Measurements from ENCODE around the gene COL8A1. TPM values are rescaled to one million over a fixed set of nuclear protein-coding genes. Genes with fewer than 3 reads are reported as not detected.

Gene COL8A1
- total RNA-seq, 2 donors from 2014 or later: 0.09 TPM; not detected in 1

GRCh38 chr3:99674086-99674789 lies 35.8 kb downstream of the COL8A1 start:
- Mint-ChIP-seq H3K9me3 (no peaks in the 10 kb centered on the region), H3K4me1 (no peaks in the 10 kb centered on the region), H3K4me3 (no peak overlapping the region), H3K27ac (no peak overlapping the region), H3K27me3 (peaks cover 13% of the 10 kb centered on the region), H3K36me3 (ENCODE audit: low read depth) (no peaks in the 10 kb centered on the region)
- ATAC-seq (replicated peaks): no peak

GRCh38 chr3:99678023-99678422 lies 39.6 kb downstream of the COL8A1 start:
- peaks cover 10% of the 10 kb centered on the region for H3K27me3 Mint-ChIP-seq
- no peaks in the 10 kb centered on the region for H3K36me3 Mint-ChIP-seq (ENCODE audit: low read depth)
- no peaks in the 10 kb centered on the region for H3K9me3 Mint-ChIP-seq
- no peak for ATAC-seq (replicated peaks)
- no peak overlapping the region for H3K27ac Mint-ChIP-seq
- H3K4me1 Mint-ChIP-seq: no peaks in the 10 kb centered on the region
- no peak overlapping the region for H3K4me3 Mint-ChIP-seq

DNA sequence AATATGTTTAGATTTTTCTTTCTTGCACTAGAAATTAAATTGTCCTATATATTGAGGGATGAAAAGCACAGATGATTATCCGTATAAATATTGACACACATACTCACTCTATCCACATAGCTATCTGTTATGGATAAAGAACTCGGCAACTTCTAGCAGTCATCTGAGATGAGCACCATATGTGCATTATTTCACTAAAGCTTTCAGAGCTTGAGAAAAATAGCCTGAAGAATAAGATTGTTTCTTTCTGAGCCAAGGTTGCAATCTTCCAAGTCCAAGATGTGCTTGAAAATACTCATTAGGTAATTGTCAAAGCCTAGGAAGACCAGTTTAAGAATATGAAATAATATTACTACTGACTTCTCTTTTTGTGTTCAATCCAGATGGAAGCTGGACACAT lies 40.5 kb downstream of the COL8A1 start:
- H3K4me1 Mint-ChIP-seq: no peaks in the 10 kb centered on the region
- H3K4me3 Mint-ChIP-seq: no peak overlapping the region
- peaks cover 10% of the 10 kb centered on the region for H3K27me3 Mint-ChIP-seq
- no peaks in the 10 kb centered on the region for H3K36me3 Mint-ChIP-seq (ENCODE audit: low read depth)
- H3K9me3 Mint-ChIP-seq: no peaks in the 10 kb centered on the region
- no peak for ATAC-seq (replicated peaks)
- H3K27ac Mint-ChIP-seq: no peak overlapping the region

DNA sequence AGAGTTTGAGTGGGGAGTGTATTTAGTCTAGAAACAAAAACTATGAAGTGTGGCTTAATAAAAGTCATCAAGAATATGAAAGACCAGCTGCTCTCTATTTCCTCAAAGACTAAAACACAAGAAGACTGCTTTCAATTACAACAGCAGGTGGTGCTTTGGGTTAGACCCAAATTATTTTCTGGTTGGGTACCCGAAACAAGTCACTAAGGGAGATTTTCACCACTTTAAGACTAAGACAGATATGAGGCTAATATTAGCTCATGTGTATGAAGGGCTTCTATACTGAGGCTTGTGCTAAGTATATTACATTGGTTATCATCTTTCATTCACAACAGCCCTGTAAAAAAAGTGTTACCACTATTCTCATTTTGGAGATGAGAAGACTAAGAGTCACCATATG lies 43.1 kb downstream of the COL8A1 start:
- no peaks in the 10 kb centered on the region for H3K9me3 Mint-ChIP-seq
- H3K4me3 Mint-ChIP-seq: no peak overlapping the region
- H3K27me3 Mint-ChIP-seq: peaks cover 7% of the 10 kb centered on the region
- no peaks in the 10 kb centered on the region for H3K4me1 Mint-ChIP-seq
- no peak overlapping the region for H3K27ac Mint-ChIP-seq
- no peak for ATAC-seq (replicated peaks)
- no peaks in the 10 kb centered on the region for H3K36me3 Mint-ChIP-seq (ENCODE audit: low read depth)

GRCh38 chr3:99681976-99682375 lies 43.6 kb downstream of the COL8A1 start:
- Mint-ChIP-seq H3K9me3 (no peaks in the 10 kb centered on the region), H3K4me3 (no peak overlapping the region), H3K27me3 (peaks cover 4% of the 10 kb centered on the region), H3K4me1 (no peaks in the 10 kb centered on the region), H3K36me3 (ENCODE audit: low read depth) (no peaks in the 10 kb centered on the region), H3K27ac (no peak overlapping the region)
- no peak for ATAC-seq (replicated peaks)

DNA sequence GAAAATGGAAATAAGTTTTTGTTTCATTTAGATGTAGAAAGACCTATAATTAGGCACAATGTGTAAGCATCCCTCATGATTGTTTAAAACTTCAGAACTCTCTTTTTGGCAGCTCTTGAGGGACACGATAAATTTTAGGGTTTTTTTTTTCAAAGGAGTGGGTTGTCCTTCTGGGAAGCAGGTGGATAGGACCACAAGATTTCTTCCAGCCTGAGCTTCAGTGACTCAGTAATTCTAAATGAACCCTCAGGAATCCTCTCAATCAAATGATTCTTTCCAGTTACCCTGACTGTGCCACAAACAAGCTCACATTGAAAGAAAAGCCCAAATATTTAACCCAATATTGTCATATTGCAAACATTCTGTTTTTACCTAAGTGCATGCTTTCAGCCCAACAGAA lies 45.1 kb downstream of the COL8A1 start:
- ATAC-seq (replicated peaks): no peak

DNA sequence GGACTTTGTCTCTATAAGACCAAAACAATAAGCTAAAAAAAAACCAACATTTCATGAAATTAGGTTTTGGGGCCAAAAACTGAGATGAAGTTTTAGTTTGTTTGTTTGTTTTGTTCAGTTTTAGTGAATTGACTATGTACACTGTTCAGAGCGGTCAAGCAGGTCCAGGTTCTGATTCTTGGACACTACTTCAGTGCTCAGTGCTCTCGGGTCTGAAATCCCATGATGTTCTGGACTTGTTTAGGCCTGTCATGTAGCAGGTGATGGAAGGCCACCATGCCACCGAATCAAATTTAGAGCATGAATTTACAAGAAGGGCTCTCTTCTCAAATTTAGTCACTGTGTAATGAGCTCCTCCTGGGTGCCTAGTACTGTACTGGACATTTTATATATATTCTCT lies 45.5 kb downstream of the COL8A1 start:
- Mint-ChIP-seq H3K36me3 (ENCODE audit: low read depth) (no peaks in the 10 kb centered on the region), H3K4me1 (no peaks in the 10 kb centered on the region), H3K9me3 (no peaks in the 10 kb centered on the region), H3K4me3 (no peak overlapping the region), H3K27me3 (peaks cover 7% of the 10 kb centered on the region), H3K27ac (no peak overlapping the region)
- ATAC-seq (replicated peaks): no peak

More for the DNA sequence above, 45.1 kb downstream of the COL8A1 start:
- no peaks in the 10 kb centered on the region for H3K4me1 Mint-ChIP-seq
- no peaks in the 10 kb centered on the region for H3K9me3 Mint-ChIP-seq
- no peak overlapping the region for H3K4me3 Mint-ChIP-seq
- H3K27ac Mint-ChIP-seq: no peak overlapping the region
- H3K36me3 Mint-ChIP-seq (ENCODE audit: low read depth): no peaks in the 10 kb centered on the region
- H3K27me3 Mint-ChIP-seq: peaks cover 7% of the 10 kb centered on the region

GRCh38 chr3:99684644-99685043 lies 46.2 kb downstream of the COL8A1 start:
- Mint-ChIP-seq H3K27me3 (peaks cover 7% of the 10 kb centered on the region), H3K9me3 (no peaks in the 10 kb centered on the region), H3K4me1 (no peaks in the 10 kb centered on the region), H3K36me3 (ENCODE audit: low read depth) (no peaks in the 10 kb centered on the region), H3K4me3 (no peak overlapping the region), H3K27ac (no peak overlapping the region)
- ATAC-seq (replicated peaks): no peak

DNA sequence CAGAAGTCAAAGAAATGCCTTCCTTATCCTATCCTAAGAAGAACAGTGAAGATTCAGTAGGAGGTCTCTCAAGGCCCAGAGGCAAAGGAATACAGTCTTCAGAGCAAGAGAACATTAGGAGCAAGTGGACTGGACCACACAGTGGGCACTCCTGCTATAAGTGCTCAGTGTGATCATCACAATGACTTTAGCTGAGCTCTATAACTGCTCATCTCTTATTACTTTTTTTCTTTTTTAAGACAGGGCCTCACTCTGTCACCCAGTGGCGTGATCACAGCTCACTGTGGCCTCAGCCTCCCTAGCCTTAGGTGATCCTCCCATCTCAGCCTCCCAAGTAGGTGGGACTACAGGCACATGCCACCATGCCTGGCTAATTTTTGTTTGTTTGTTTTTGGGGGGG lies 48.1 kb downstream of the COL8A1 start:
- no peak overlapping the region for H3K4me3 Mint-ChIP-seq
- H3K4me1 Mint-ChIP-seq: no peaks in the 10 kb centered on the region
- no peak overlapping the region for H3K27ac Mint-ChIP-seq
- H3K27me3 Mint-ChIP-seq: peaks cover 10% of the 10 kb centered on the region
- no peaks in the 10 kb centered on the region for H3K36me3 Mint-ChIP-seq (ENCODE audit: low read depth)
- no peaks in the 10 kb centered on the region for H3K9me3 Mint-ChIP-seq
- no peak for ATAC-seq (replicated peaks)

GRCh38 chr3:99686955-99687612 lies 48.7 kb downstream of the COL8A1 start:
- ATAC-seq (replicated peaks): no peak
- Mint-ChIP-seq H3K4me1 (no peaks in the 10 kb centered on the region), H3K4me3 (no peak overlapping the region)

DNA sequence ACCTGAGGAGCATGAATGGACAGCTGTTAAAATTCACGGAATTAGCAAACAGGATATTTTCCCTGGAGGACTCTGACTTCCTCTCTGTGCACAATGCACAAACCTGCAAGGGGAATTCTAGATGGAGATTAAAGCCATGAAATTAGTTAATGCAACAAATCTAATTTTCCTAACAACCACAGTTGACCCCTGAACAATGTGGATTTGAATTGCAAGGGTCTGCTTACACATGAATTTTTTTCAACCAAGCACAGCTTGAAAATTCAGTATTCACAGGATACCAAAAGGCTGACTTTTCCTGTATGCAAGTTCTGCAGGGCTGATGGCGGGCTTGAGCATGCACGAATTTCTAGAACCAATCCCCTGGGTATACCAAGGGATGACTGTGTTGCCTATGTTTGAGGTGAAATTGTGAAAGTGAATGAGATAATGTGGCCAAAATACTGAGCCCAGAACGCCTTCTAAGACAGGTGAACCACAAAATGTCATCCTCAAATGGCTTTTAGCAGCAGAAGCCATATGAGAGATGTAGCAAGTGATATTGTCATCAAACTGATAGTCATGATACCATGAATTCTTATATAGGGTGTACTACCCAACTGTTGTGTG lies 52.5 kb downstream of the COL8A1 start:
- Mint-ChIP-seq H3K27ac (no peak overlapping the region), H3K4me1 (no peaks in the 10 kb centered on the region), H3K9me3 (no peaks in the 10 kb centered on the region), H3K4me3 (no peak overlapping the region), H3K36me3 (ENCODE audit: low read depth) (no peaks in the 10 kb centered on the region), H3K27me3 (peaks cover 17% of the 10 kb centered on the region)
- no peak for ATAC-seq (replicated peaks)

More at GRCh38 chr3:99686955-99687612, 48.7 kb downstream of the COL8A1 start:
- Mint-ChIP-seq H3K27me3 (peaks cover 13% of the 10 kb centered on the region), H3K9me3 (no peaks in the 10 kb centered on the region), H3K27ac (no peak overlapping the region), H3K36me3 (ENCODE audit: low read depth) (no peaks in the 10 kb centered on the region)

DNA sequence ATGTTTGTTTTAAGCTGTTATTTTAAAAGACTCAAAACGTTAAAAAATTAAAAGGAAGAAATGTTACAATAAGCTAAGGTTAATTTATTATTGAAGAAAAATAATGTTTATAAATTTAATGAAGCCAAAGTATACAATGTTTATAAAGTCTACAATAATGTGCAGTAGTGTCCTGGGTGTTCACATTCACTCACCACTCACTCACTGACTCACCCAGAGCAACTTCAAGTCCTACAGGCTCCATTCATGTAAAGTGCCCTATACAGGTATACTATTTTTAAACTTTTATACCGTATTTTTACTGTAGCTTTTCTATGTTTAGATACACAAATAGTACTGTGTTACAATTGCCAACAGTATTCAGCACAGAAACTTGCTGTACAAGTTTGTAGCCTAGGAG lies 55.2 kb downstream of the COL8A1 start:
- Mint-ChIP-seq H3K36me3 (ENCODE audit: low read depth) (no peaks in the 10 kb centered on the region), H3K4me3 (no peak overlapping the region), H3K4me1 (no peaks in the 10 kb centered on the region), H3K27me3 (peaks cover 11% of the 10 kb centered on the region), H3K27ac (no peak overlapping the region), H3K9me3 (no peaks in the 10 kb centered on the region)
- no peak for ATAC-seq (replicated peaks)

- Mint-ChIP-seq H3K9me3 (no peaks in the 10 kb centered on the region), H3K27me3 (peaks cover 19% of the 10 kb centered on the region), H3K4me1 (no peaks in the 10 kb centered on the region), H3K27ac (no peak overlapping the region), H3K36me3 (ENCODE audit: low read depth) (no peaks in the 10 kb centered on the region), H3K4me3 (no peak overlapping the region)
- no peak for ATAC-seq (replicated peaks)
These were observed 58.1 kb downstream of the COL8A1 start for GRCh38 chr3:99696497-99696896.

DNA sequence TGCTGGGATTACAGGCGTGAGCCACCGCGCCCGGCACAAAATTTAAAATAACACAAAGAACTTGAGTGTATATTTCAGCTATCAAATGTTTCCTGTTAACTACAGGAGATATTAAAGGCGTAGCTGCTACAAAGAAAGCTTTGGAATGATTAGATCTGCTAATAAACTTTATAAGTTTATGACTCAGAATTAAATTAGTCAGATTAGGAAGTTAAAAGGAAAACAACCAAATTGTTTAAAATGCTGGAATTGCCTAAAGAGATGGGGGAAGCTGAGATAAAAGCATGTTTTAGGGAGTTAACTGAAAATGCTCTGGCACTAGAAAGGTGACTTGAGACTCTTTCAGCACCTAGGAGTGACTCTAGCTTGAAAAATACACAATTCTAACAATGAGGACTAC lies 58.9 kb downstream of the COL8A1 start:
- Mint-ChIP-seq H3K4me3 (no peak overlapping the region), H3K27me3 (peaks cover 15% of the 10 kb centered on the region), H3K27ac (no peak overlapping the region), H3K36me3 (ENCODE audit: low read depth) (no peaks in the 10 kb centered on the region), H3K4me1 (no peaks in the 10 kb centered on the region), H3K9me3 (no peaks in the 10 kb centered on the region)
- no peak for ATAC-seq (replicated peaks)

- H3K9me3 Mint-ChIP-seq: no peaks in the 10 kb centered on the region
- ATAC-seq (replicated peaks): no peak
- H3K27ac Mint-ChIP-seq: no peak overlapping the region
- H3K36me3 Mint-ChIP-seq (ENCODE audit: low read depth): no peaks in the 10 kb centered on the region
- peaks cover 15% of the 10 kb centered on the region for H3K27me3 Mint-ChIP-seq
- H3K4me3 Mint-ChIP-seq: no peak overlapping the region
- H3K4me1 Mint-ChIP-seq: no peaks in the 10 kb centered on the region
These were observed 60.5 kb downstream of the COL8A1 start for GRCh38 chr3:99698932-99699331.

All from activated T-helper 17 cell treated with anti-CD3 and anti-CD28 coated beads, Interleukin-2, amount 50 U/mL, for 72 hours (primary cell).